C4-2B (cell line): Measurements from ENCODE around the gene KIF26B.

Experiments used
- ZFX ChIP-seq: fragments of 450-650 bp; IDR thresholded peaks from 2 replicates; pipeline ENCODE4 v1.6.1; 2017
- TF ChIP-seq, protein P1 (sequence below): fragments of 450-650 bp; conservative IDR thresholded peaks from 2 replicates; pipeline ENCODE4 v1.5.1; 2017; ENCODE audit warnings: mild to moderate bottlenecking

DNA sequence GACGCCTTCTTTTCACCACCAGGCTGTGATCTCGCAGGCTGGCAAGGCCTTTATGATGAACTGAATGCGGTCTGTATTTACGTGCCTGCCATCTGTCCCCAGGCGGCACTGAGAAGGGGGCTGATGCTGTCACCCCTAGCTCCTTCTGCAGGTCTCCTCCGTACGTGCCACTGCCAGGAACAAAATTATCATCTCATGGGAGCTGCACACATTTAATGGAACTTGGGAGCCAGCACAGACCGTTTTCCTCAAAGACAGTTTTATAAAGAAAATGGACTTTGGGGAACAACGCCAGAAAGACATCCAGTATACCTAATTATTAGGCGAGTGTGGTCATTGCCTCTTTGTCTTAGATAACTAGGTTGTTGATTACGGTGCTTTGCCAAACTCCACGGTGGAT is 434.5 kb downstream of the KIF26B start:
- TF ChIP-seq, protein P1, sequence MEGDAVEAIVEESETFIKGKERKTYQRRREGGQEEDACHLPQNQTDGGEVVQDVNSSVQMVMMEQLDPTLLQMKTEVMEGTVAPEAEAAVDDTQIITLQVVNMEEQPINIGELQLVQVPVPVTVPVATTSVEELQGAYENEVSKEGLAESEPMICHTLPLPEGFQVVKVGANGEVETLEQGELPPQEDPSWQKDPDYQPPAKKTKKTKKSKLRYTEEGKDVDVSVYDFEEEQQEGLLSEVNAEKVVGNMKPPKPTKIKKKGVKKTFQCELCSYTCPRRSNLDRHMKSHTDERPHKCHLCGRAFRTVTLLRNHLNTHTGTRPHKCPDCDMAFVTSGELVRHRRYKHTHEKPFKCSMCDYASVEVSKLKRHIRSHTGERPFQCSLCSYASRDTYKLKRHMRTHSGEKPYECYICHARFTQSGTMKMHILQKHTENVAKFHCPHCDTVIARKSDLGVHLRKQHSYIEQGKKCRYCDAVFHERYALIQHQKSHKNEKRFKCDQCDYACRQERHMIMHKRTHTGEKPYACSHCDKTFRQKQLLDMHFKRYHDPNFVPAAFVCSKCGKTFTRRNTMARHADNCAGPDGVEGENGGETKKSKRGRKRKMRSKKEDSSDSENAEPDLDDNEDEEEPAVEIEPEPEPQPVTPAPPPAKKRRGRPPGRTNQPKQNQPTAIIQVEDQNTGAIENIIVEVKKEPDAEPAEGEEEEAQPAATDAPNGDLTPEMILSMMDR = no peak
- no peak for TF ChIP-seq ZFX
